GM21576 (cell line): ENCODE data around the gene B3GNT5.

Source experiments
- ATAC-seq: cut with Tn5 transposase; IDR thresholded peaks from one replicate; pipeline ENCODE4 v1.9.1; 2021; ENCODE audit warnings: mild to moderate bottlenecking, moderate library complexity; ENCODE audit not compliant: unreplicated experiment

The B3GNT5 gene

DNA sequence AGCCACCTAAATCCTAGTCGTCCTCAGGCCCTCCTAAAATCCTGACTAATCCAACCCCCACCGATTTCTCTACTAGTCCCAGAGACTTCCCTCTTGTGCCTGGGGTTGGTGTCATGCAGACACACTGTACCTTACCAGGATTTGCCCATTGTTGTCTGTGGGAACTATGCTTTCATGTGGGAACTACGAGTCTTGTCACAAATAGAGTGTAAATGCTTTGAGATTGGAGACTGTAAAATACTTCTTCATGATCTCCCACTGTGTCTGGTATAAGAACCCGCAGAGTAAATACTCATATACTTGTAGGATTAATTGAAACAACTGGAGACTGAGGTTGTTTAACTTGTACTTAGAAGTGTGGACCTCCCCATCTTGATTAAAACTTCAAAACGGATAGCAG, 11.2 kb downstream of the B3GNT5 start:
- ATAC-seq: no peak

DNA sequence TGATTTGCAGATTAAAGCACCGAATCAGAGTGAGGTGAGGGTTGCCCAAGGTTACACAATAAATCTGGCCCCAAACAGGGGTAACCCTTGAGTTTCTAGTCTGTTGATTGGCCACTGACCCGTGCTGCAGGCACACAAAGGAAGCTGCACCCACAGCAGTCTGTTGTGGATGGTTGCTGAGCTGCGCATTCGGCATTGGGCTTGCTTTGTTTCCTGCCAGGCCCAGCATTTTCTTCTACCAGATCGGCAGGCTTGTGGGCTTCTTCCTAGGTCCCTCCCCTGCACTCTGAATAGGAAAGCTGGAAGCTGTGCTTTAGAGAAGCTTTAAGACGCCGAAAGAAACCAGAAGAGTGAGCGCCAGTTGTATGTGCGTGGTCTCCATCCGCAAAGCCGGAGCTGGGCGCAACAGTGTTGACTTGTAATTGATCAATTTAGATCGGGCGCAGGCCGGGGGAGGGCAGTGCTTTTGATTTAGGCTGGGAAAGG, 12.1 kb downstream of the B3GNT5 start:
- ATAC-seq: no peak

GRCh38 chr3:183265834-183266417, 12.9 kb downstream of the B3GNT5 start:
- ATAC-seq: no peak

GRCh38 chr3:183266454-183266853, 13.4 kb downstream of the B3GNT5 start:
- no peak for ATAC-seq

GRCh38 chr3:183267140-183267539, 14.1 kb downstream of the B3GNT5 start:
- no peak for ATAC-seq

DNA sequence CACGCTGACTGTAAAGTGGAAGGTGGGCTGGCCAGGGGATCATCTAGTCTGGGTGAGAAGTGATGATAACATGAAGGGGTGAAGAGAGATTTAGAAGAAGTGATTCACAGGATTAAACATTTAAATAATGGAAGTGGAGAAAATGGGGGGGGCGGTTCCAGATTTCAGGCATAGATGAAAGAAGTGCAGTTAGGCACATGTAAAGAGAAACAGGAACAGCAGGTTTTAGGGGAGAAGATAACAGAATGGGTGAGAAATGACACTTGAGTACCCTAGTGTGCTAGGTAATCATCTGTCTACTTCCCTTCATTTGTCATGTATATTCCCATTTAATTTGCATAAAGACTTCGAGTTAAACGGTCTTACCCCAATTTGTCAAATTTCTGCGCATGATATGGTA, 15.3 kb downstream of the B3GNT5 start:
- ATAC-seq: no peak

- no peak for ATAC-seq
Observed at GRCh38 chr3:183269345-183269744, 16.3 kb downstream of the B3GNT5 start.

GRCh38 chr3:183270344-183270743, 17.3 kb downstream of the B3GNT5 start:
- ATAC-seq: no peak

- no peak for ATAC-seq
Observed at GRCh38 chr3:183272142-183272541, 19.1 kb downstream of the B3GNT5 start.

GRCh38 chr3:183272791-183273190, 19.7 kb downstream of the B3GNT5 start:
- ATAC-seq: no peak

- no peak for ATAC-seq
Observed at GRCh38 chr3:183274609-183275008, 21.6 kb downstream of the B3GNT5 start.

GRCh38 chr3:183275418-183275817, 22.4 kb downstream of the B3GNT5 start:
- ATAC-seq: no peak

GRCh38 chr3:183275937-183276336, 22.9 kb downstream of the B3GNT5 start:
- no peak for ATAC-seq

DNA sequence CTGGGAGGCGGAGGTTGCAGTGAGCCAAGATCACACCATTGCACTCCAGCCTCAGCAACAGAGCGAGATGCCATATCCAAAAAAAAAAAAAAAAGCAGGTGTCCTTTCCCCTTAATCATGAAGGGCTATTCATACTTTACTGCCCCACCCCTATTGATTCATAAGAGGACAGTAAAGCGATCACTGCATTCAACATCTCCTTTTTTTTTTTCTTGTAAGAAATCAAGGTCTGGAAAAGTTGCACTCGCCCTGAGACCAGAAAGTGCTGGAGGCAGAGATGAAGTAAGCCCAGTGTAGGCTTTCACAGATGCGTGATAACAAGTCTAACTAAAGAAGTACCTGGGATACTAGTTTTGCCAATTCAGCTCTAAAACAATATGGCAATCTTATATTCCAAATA, 24.2 kb downstream of the B3GNT5 start:
- ATAC-seq: no peak

DNA sequence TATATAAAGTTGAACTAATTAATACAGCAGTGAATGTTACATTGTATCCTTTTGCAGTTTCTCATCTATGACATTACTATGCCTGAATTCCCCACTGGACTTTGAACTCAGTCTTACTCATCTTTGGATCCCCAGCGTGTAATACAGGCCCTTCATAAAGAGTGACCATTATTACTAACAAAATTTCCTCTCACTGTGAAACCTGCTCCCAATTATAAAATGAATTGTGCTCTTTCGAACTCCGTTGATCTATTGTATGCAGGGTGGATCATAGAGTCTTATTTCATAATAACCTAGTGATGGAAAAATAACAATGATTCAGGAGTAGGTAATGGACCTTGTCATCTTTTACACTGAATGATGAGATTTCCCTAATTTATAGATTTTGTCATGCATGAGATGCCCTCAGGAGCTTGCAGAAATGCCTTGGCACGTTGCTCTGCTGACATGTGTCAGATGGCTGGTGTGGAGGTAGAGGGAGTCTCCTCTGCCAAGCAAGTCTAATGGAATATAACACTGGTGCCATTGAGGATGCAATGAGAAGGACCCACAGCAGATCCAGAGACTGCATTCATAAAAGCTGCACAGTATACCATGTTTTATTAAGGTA, 25.5 kb downstream of the B3GNT5 start:
- ATAC-seq: no peak

DNA sequence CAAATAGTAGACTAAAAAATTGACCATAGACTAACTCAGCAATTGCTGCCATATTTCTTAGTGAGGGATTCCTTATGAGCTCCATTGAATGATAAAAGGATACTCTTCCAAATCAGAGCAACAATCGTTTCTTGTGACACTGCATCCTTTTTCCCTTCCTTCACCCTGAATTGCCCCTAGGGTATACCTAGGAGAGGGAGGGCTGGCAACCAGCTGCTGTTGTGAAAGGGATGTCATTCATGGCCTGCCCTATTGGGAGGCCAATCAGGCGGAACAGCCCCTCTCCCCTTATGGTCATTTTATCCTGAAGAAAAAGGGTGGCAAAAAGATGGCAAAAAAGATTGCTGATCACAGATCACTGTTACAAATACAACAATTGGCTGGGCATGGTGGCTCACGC, 26.3 kb downstream of the B3GNT5 start:
- ATAC-seq: no peak

GRCh38 chr3:183281126-183281797, 28.2 kb downstream of the B3GNT5 start:
- ATAC-seq: no peak

- ATAC-seq: no peak
Observed at GRCh38 chr3:183283886-183284285, 30.8 kb downstream of the B3GNT5 start.

DNA sequence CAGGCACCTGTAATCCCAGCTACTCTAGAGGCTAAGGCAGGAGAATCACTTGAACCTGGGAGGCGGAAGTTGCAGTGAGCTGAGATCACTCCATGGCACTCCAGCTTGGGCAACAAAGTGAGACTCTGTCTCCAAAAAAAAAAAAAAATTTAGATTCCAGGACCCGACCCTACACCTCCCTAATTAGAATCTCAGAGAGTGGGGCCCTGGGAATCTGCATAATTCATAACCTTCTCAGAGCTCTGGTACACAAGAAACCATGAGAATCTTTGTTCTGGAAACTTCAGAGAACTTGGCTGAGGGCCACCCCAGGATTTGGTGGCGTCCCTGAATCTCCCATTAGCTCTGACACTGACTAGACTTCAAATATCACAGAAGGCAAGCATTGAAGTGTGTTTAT, 31.5 kb downstream of the B3GNT5 start:
- no peak for ATAC-seq

DNA sequence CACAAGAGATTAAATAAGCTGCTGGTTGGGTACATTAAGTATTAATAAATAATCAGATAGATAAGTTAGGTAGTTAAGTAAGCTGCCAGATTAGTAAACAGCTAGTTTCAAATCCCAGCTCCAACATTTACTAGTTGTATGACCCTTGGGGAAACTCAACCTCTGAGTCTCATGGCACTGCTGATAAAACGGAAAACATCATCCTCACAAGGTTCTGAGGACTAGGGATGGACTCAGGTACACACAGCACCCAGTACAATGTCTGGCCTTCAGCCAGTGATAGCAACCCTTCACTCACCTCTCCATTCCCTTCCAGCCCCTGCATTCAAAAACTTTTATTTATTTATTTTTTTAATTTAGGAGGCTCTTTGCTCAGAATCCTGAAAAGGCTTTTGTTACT, 32.3 kb downstream of the B3GNT5 start:
- ATAC-seq: no peak

DNA sequence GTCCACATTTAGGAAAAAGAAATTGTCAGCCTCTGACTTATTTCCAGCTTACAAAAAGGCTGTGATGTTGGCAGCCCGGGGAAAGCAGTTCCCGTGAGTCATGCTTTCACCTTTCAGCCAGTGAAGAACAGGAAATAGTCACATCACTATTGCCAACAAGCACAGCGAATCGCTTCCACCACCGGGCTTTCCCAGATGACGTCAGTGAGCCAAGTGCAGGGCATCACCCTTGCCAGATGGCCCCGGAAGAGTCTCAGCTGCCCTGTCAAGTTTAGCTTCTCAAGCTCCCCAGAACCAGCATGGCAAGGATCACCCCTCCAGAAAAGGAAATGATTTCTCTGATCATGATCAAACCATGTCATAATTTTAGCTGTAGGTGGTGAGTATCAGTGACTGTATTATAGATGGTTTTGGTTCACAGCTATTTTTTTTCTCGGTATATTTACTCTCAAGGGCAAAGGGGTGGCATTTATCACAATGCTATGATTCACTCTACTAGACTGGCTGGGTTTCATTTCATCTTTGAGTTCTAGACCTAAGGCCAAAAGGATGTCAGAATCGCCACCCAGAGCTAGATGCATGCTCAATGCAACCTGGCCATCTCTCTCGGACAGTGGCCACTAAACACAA, 32.9 kb downstream of the B3GNT5 start:
- ATAC-seq: peak; percentile 97
